Transverse colon (tissue), 4 donors: Measurements from ENCODE around the gene PTPRN2. TPM values are rescaled to one million over a fixed set of nuclear protein-coding genes. Genes with fewer than 3 reads are reported as not detected.

Source experiments
- DNase-seq: peaks from one replicate; pipeline ENCODE4 v3.0.0-alpha.2; 2019
- H3K27ac ChIP-seq, 4 donors: fragments of 200-600 bp; sonication (generic); 2 replicates each; pipeline ENCODE4 v1.5.1; 2016 to 2018; ENCODE audit warnings: inconsistent platforms in 4 of 4
- H3K27me3 ChIP-seq: fragments of 200-600 bp; sonication (generic); 2 replicates; pipeline ENCODE4 v1.5.1; 2017; ENCODE audit warnings: inconsistent platforms
- H3K36me3 ChIP-seq, 4 donors: fragments of 200-600 bp; sonication (generic); 2 replicates each; pipeline ENCODE4 v1.5.1; 2017 to 2019; ENCODE audit warnings: inconsistent platforms in 4 of 4
- H3K4me1 ChIP-seq, 4 donors: fragments of 200-600 bp; sonication (generic); 2 replicates each; pipeline ENCODE4 v1.5.1; 2017 to 2020; ENCODE audit warnings: inconsistent platforms in 4 of 4
- H3K4me3 ChIP-seq, 4 donors: fragments of 200-600 bp; sonication (generic); 1 replicate in 1 of 4; 2 replicates in 3 of 4; pipeline versions ENCODE4 v1.5.1 to v1.6.1; 2017 to 2019; ENCODE audit warnings: inconsistent platforms in 4 of 4
- H3K9me3 ChIP-seq, 2 donors: fragments of 200-600 bp; sonication (generic); 2 replicates each; pipeline ENCODE4 v1.5.1; 2017 to 2019; ENCODE audit warnings: inconsistent platforms in 2 of 2
- EP300 ChIP-seq: sonication (generic); formaldehyde crosslinking; IDR thresholded peaks from one replicate; pipeline ENCODE4 v1.6.1; 2017; ENCODE audit warnings: antibody characterized with exemption, low read depth
- POLR2A ChIP-seq: fragments of 450-650 bp; IDR thresholded peaks from one replicate; pipeline ENCODE4 v1.6.1; 2016; ENCODE audit warnings: antibody characterized with exemption, mild to moderate bottlenecking, moderate library complexity
- POLR2AphosphoS5 ChIP-seq, 3 donors: sonication (generic); formaldehyde crosslinking; IDR thresholded peaks; one replicate each; pipeline ENCODE4 v1.6.1; 2016; ENCODE audit warnings: antibody characterized with exemption in 3 of 3
- WGBS, 2 donors: methylation state at CpG; one replicate each; pipeline ENCODE4 v1.1.5; 2018; ENCODE audit warnings: low coverage in 1 of 2; 5-methylcytosine and 5-hydroxymethylcytosine counted together
- in situ Hi-C, 4 donors: fragments of 200-750 bp; cut with MboI; loops; one replicate each; pipeline versions ENCODE4 v1.15.0 to v1.15.1; 2017; ENCODE audit warnings: low sequenced_read_pairs in 3 of 4, low pct_ligation_motif_present in 1 of 4, low pct_unique_long_range_greater_than_20kb in 1 of 4
- intact Hi-C: fragments of 100-400 bp; cut with DNase I; formaldehyde crosslinking; loops from one replicate; pipeline ENCODE4 v1.15.1; 2023; ENCODE audit warnings: low total_unique reads
- total RNA-seq, 4 donors: library from RNA; depleted of rRNA; stranded (reverse); fragments of >200 nt; gene quantifications; one replicate each; pipeline ENCODE4 v1.1.0, GENCODE V29; 2016
- TF ChIP-seq, protein P1 (sequence below), 5 experiments: fragments of 200-600 bp in 3 of 5; fragments of 450-650 bp in 2 of 5; sonication (generic) in 3 of 5; IDR thresholded peaks; 1 replicate in 2 of 5; 2 replicates in 3 of 5; pipeline ENCODE4 v1.5.1; 2016 to 2017; ENCODE audit warnings: antibody characterized with exemption in 5 of 5, inconsistent platforms in 3 of 5, mild to moderate bottlenecking in 2 of 5, moderate library complexity in 1 of 5

PTPRN2 gene
- total RNA-seq, 4 donors from 2014 or later = 15.4 to 31.1 (median 21.8) TPM

- in situ Hi-C loops (no loop called here), intact Hi-C loops (loop anchor here (10.0 kb wide), 1 partner anchor 860 kb away; no protein-coding TSS in a partner anchor)
- 84 to 91% methylated on average over 8 to 10 of the region's 11 CpGs for WGBS, 2 donors
- Histone ChIP-seq H3K27me3 (no peaks in the 10 kb centered on the region), H3K4me1 (no peaks in the 10 kb centered on the region), H3K36me3 (no peaks in the 10 kb centered on the region), H3K27ac (no peak overlapping the region), H3K9me3 (no peaks in the 10 kb centered on the region), H3K4me3 (no peak overlapping the region)
- TF ChIP-seq EP300 (no peak), POLR2A (no peak), POLR2AphosphoS5 (IDR thresholded peaks at IDR 0.05) (no peak)
- TF ChIP-seq, protein P1, sequence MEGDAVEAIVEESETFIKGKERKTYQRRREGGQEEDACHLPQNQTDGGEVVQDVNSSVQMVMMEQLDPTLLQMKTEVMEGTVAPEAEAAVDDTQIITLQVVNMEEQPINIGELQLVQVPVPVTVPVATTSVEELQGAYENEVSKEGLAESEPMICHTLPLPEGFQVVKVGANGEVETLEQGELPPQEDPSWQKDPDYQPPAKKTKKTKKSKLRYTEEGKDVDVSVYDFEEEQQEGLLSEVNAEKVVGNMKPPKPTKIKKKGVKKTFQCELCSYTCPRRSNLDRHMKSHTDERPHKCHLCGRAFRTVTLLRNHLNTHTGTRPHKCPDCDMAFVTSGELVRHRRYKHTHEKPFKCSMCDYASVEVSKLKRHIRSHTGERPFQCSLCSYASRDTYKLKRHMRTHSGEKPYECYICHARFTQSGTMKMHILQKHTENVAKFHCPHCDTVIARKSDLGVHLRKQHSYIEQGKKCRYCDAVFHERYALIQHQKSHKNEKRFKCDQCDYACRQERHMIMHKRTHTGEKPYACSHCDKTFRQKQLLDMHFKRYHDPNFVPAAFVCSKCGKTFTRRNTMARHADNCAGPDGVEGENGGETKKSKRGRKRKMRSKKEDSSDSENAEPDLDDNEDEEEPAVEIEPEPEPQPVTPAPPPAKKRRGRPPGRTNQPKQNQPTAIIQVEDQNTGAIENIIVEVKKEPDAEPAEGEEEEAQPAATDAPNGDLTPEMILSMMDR (IDR thresholded peaks at IDR 0.05) = no peak
- DNase-seq = no peak
Observed at GRCh38 chr7:158054611-158055010, 533.0 kb downstream of the PTPRN2 start.

- Histone ChIP-seq H3K27ac (no peak overlapping the region), H3K4me1 (no peaks in the 10 kb centered on the region), H3K27me3 (no peaks in the 10 kb centered on the region), H3K4me3 (no peak overlapping the region), H3K36me3 (no peaks in the 10 kb centered on the region), H3K9me3 (no peaks in the 10 kb centered on the region)
- TF ChIP-seq POLR2A (no peak), EP300 (no peak), POLR2AphosphoS5 (IDR thresholded peaks at IDR 0.05) (no peak)
- TF ChIP-seq, protein P1 (IDR thresholded peaks at IDR 0.05) = no peak
- in situ Hi-C loops (no loop called here), intact Hi-C loops (loop anchor here (10.0 kb wide), 1 partner anchor 861 kb away; no protein-coding TSS in a partner anchor)
- no peak for DNase-seq
- WGBS, 2 donors = 70 to 88% methylated on average over 2 to 8 of the region's 8 CpGs
Observed at GRCh38 chr7:158054081-158054480, 533.5 kb downstream of the PTPRN2 start.

GRCh38 chr7:158053183-158053915, 534.3 kb downstream of the PTPRN2 start:
- in situ Hi-C loops (no loop called here), intact Hi-C loops (loop anchor here (10.0 kb wide), 1 partner anchor 861 kb away; no protein-coding TSS in a partner anchor)
- no peak for TF ChIP-seq POLR2AphosphoS5 (IDR thresholded peaks at IDR 0.05)
- TF ChIP-seq EP300 = no peak
- no peak for TF ChIP-seq POLR2A
- TF ChIP-seq, protein P1 (IDR thresholded peaks at IDR 0.05) = no peak
- H3K4me3 ChIP-seq = no peak overlapping the region
- no peak overlapping the region for H3K27ac ChIP-seq
- DNase-seq = no peak
- no peaks in the 10 kb centered on the region for H3K36me3 ChIP-seq
- no peaks in the 10 kb centered on the region for H3K9me3 ChIP-seq
- no peaks in the 10 kb centered on the region for H3K4me1 ChIP-seq
- H3K27me3 ChIP-seq = no peaks in the 10 kb centered on the region
- 78% methylated on average over 12 to 14 of the region's 14 CpGs for WGBS, 2 donors

GRCh38 chr7:158052381-158053060, 535.1 kb downstream of the PTPRN2 start:
- no peaks in the 10 kb centered on the region for H3K9me3 ChIP-seq
- WGBS, 2 donors = 77% methylated on average over 20 of the region's 24 CpGs; no CpG with 5 or more reads in 1 of the 2 donors
- no peak for DNase-seq
- H3K36me3 ChIP-seq = no peaks in the 10 kb centered on the region
- TF ChIP-seq EP300 = no peak
- no peak for TF ChIP-seq POLR2A
- no peak for TF ChIP-seq POLR2AphosphoS5 (IDR thresholded peaks at IDR 0.05)
- TF ChIP-seq, protein P1 (IDR thresholded peaks at IDR 0.05) = no peak
- H3K27me3 ChIP-seq = no peaks in the 10 kb centered on the region
- H3K4me3 ChIP-seq = no peak overlapping the region
- in situ Hi-C loops = no loop called here
- no peaks in the 10 kb centered on the region for H3K4me1 ChIP-seq
- intact Hi-C loops = loop anchor here (10.0 kb wide), 1 partner anchor 862 kb away; no protein-coding TSS in a partner anchor
- H3K27ac ChIP-seq = no peak overlapping the region
